CD4-positive, alpha-beta T cell treated with Interleukin-4 for 1 hour (primary cell): ENCODE results near the gene GRIP1.
"Not testable (repeated sequence)": the region's sequence is repeated elsewhere in the genome, so short reads cannot be mapped to it uniquely, and the experiment has no call there.

Source experiments
- DNase-seq, 2 donors: peaks; one replicate each; pipeline ENCODE4 v3.0.0-alpha.2; 2020 to 2022

Gene GRIP1

DNA sequence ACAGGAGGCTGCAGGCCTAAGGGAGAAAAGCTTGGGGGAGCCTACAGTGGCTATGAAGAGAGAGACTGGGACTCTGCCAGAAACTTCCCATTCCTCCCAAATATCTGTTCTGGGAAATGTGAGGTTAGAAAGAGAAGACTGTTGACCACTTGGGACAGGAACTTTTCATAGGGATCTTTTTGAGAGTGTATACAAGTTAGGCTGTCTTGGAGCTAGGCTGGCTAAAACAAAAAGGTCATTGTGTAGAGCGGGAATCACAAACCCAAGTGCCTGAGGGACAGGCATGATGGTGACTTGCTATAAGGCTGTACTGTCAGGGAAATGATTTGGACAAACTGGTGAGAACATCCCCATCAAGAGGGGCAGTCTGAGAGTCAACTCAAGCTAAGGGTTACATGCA is 175.1 kb downstream of the GRIP1 start:
- no peak for DNase-seq

DNA sequence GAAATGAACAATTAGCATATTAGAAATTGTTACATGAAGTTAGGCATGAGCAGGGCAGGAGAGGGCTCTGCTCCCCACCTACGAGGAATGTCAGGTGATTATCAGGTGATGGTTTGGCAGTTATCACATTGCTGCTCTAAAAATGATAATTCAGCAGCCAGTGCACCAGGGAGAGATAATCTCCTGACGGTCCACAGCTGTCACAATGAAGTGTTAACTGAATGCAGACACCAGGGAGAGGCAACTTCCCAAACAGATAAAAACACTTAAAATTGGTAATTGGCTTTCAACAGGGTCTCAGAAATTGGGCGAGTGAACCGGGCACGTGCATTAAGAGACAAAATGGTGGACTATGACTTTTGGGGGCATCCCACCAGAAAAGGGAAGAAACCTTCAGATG is 176.0 kb downstream of the GRIP1 start:
- no peak for DNase-seq

DNA sequence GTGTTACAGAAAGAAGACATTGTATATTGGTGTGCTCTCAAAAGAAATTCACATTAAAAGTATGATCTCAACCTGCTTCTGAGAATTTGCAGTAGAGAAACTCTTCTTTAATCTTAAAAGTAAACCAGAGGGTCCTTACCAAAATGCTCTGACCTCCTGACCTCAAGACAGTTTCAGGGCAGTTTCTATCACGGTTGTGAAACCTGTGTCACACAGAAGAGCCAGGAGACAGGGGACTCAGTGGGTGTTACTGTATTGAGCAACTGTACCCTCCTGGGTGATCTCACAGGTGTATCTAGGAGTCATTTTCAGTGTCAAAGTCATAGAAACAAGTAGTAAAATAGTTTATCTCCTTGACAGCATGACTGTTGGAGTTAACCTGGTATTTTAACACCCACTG is 178.0 kb downstream of the GRIP1 start:
- DNase-seq = no peak

DNA sequence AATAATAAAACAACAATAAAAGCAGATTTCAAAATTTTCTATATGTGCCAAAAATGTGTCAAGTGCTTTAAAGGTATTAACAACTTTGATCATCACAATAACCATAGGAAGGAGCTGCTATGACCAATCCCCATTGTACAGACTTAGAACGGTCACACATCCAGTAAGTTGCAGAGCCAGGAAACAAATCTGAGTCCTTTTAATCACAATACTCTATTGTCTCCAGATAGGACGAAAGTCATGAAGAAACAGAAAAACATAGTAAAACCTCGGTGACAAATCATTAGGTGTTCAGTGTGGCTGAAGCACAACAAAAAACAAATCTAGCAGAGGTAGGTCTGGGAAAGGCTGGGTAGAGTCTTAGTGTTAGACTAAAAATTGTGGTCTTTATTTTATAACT is 178.8 kb downstream of the GRIP1 start:
- no peak for DNase-seq

DNA sequence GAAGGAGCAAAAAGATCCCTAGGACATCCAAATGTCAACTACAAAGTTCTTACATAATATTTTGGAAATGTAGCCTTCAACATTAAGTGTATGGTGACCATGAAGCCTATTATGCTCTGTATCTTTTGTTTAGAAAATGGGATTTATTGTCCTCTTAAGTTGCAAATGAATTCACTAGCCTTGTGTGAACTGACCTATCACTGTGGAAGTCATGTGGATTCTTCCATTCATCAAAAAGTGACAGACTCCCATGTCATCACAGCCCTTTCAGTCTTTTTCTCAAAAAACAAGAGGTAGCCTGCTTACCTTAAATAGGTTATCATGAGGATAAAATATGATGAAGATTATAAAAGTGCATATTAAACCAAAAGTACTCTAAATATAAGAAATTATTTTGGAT is 179.9 kb downstream of the GRIP1 start:
- DNase-seq = no peak

DNA sequence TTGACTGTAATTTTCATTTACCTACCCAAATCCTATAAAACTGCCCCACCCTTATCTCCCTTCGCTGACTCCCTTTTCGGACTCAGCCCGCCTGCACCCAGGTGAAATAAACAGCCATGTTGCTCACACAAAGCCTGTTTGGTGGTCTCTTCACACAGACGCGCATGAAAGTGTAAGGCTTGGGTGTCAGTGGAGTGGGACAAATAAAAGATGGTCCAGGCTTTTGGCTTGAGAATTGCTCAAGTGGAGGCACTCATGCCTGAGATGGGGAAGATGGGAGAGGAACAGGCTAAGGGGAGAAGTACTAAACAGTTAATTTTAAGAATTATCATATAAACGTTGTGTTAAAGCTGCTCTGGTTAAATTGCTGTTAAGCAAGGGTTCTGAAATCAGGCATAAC is 180.8 kb downstream of the GRIP1 start:
- DNase-seq = not testable (repeated sequence)

DNA sequence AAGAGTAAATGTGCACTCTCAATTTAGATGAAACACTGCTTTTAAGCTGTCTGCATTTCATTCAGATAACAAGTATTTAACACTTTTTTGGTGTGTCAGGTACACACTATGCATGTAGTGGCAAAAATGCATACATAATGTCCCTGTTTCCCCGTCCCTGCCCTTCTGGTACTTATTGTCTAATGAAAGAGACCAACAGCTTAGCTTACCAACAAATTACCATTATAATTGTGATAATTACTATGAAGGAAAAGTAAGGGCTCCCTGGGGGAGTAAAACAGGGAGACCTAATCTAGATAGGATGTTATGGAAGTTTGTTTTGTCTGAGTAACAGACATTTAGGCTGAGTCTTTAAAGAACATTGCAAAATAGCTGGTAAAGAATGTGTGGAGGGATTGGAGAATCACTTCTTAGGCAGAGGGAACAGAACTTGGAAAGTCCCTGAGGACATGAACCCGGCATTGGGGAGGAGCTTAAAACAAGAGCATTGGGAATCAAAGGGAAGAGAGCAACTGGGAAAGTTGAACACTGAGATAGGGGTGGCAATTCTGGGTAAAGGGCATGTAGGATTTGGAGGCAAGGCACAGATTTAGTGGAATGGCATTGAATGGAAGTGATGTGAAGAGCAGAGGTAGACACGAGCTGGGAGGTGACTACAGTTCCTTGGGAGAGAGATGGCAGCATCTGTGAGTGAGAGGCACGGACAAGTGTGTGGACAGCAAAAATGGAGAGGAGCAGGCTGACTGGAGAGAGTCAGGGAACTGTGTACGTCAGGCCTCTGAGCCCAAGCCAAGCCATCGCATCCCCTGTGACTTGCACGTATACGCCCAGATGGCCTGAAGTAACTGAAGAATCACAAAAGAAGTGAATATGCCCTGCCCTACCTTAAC is 181.6 kb downstream of the GRIP1 start:
- DNase-seq = no peak

DNA sequence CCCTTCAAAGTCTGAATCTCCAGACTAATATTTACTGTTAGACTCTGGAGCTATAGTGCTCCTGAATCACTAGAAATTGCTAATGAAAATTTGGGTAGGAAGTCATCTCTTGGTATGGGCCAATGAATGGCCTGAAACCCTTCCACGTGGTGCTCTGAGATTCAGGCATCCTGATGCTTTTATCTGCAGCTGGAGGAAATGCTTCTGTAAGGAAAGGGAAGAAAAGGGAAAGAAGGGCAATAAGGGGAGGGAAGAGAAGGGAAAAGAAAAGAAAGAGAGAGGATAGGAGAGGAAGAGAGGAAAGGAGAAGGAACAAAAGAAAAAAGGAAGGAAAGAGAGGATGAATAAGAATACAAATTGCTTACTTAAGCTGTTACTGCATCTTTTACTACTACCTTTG is 182.3 kb downstream of the GRIP1 start:
- no peak for DNase-seq

DNA sequence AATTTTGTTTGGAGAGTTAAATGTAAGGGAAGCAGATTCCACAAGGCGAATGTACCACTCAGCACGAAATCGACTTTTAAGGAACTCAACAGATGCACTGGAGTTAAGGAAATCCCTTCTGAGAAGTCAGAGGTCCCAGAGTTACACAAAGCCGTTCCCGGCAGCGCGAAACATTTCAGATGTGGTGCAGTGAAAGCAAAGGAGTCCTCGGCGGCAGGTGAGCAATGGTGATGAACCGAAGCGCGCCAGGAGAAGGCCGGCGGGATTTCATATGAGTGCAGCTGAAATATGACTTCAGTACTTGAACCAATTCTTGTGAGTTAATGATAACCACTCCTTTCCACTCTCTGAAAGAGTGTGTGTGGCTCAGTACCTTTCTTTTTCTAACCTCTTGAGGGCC is 183.2 kb downstream of the GRIP1 start:
- no peak for DNase-seq

DNA sequence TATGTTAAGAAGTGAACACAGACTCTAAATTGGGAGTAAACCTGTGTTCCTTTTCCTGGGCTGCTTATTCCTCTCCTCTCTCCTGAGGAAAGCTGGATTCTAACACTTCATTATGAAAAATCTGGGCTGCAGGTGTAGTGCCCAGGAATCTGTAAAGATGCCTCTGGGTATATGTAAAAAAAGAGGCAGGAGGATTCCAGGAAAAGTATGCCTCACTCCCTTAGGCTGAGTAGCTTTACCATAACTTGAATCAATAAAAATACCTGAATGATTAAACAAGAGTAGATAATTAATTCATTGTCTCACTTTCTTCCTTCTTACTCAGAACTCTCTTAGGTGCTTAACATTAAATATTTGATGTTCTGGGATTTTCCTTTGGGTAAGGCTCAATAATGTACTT is 185.1 kb downstream of the GRIP1 start:
- no peak for DNase-seq

DNA sequence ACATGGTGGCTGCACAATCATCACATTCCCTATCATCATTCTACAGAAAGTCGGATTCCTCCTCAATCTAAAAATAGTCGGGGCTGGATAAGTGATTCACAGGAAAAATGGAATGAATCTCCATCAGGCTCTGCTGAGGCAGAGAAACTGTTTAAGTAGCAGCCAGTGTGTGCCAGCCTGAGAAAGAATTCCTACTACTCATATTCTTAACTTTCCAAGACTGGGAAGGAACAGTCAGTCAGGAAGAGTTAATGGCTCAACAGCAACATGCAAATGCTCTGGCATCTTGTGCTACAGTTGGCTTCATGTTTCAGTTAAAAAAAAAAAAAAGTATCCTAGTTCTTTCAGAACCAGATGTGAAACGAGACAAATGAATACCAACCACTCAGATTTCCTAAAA is 187.0 kb downstream of the GRIP1 start:
- no peak for DNase-seq

DNA sequence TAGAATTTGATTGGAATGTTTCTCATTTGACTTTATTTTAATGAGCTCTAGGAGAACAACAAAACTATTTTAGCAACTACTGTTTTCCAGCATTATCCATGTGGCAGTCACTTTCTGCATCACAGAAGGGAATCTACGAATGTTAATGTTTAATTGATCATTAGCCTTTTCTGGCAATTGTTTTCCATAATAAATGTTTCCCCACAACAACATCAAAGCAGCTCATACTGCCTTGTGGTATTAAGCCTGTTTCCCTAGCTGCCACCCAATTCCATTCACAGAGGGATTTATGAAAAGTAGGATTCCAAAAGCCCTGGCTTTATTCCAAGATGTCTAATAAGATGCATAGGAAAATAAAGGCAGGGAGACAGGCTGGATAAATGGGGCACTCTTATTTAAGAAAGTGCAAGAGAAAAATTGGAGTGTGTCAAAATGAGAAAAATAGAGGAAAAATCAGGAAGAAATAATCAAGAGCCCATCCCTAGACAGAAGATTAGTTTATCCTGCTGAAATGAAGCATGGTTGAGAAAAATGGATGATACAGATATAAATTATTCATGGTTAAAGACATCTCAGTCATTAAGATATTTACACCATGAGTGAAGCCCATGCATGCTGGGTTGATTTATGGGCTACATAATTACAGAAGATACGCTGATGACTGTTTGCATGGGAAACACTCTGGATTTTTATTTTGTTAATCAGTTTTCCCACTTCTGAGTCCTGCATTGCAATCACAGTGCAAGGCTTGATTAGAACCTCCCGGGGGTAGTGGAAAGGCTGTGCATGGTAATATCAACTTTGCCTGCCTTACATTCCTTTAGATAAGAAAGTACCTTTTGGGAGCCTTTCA is 196.3 kb downstream of the GRIP1 start:
- no peak for DNase-seq

DNA sequence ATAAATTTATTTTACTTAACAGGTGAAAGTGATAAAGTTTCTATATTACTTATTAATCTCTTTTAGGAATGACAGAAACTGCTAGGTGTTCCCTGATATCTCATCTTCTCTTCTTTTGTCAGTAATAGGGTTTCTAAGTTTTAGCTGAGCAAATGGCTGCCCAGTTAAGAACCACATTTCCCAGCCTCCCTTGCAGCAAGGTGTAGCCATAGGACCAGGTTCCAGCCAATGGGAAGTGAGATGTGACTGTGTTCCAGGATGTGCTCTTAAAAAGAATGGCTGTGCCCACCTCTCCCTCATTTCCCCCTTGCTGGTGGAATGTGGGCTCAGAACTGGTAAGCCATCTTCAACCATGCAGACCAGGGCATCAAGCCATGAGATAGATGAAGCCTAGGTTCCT is 210.9 kb downstream of the GRIP1 start:
- no peak for DNase-seq

DNA sequence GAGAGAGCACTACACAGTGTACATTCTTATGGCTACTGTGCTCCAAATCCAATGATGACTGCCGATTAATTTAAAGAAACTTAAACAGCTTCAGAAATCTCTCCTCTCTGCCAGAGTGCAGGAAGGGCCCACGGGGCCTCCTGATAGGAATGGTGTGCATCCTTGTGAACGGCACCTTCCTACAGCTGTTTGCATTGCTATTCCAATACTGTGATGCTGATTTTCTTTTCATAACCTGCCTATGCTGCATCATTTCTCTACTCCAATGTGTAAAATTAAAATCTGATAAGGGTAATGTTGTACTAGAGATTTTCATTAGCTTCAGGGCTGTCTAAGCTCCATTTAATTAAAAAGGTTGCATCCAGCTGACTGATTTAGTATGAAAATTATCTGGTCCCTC is 217.5 kb downstream of the GRIP1 start:
- DNase-seq = no peak

DNA sequence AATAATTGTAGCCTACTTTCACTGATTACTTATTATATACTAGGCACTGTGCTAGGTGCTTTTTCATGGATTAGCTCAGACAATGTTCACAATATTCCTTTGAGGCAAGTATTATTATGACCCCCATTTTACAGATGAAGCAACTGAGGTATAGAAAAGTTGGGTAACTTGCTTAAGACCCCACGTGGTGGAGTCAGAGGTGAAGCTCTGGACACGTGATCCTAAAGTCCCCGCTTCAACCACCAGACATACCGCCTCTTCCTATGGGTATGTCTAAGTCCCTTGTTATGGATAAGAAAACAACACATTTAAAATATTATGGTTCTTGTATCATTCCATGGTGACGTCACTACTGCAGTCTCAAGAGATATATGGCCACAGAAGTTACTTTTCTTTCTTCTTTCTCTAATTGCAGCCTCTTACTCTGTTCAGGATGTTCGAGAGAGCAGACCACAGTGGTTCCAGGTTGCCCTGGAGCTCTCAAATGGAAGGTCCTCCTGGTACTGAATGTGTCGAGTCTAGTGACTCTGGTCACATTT is 218.9 kb downstream of the GRIP1 start:
- DNase-seq = no peak

DNA sequence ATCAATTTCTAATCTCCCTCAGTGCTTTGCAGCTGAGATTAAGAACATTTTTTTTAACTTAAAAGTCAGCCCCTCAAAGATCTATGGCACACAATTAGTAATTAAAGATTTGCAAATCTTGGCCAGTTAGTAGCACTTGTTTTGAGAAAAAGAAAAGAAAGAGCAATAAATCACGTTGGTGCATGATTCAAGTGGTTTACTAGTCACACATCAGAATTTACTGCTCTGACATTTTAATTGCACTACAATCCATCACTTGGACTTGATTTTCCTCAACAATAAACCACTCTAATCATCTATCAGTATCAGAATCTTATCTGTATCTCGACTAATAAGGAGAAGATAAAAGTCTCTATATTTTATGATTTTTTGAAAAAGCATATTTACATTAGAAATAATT is 222.3 kb downstream of the GRIP1 start:
- no peak for DNase-seq

DNA sequence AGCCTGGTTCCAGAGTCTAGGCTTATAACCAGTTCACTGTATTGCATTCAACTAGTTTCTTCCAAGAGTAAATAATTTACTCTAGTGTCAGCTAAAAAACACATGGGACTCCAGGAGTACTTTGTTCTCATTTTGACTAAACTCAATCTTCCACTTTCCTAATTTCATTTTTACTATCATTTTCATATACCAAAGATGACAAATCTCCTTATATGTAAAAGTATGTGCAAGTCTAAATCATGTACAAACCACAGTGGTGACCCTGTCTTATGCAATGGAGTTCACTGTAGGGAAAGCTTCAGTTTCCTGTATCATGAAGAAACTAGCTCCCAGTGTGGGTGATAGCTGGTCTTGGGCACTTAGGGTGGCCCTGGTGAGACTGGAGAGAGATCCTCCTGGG is 225.0 kb downstream of the GRIP1 start:
- no peak for DNase-seq

DNA sequence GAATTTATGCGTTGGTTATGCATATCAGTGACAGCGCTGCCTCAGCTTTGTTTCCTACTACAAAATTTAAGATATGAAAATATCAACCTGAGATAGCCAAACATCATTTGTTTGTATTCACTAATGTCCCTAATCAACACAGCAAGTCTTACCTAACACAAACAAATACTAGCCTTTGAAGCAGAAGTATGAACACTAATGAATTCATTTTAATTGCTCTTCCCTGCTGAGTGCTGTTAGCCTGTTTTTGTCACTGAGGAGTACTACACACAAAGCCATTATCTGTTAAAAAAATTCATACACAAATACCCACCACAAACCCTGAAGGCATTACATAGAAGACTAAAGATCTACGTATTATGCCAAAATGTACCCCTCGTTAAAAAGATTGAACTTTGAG is 225.8 kb downstream of the GRIP1 start:
- DNase-seq = no peak

DNA sequence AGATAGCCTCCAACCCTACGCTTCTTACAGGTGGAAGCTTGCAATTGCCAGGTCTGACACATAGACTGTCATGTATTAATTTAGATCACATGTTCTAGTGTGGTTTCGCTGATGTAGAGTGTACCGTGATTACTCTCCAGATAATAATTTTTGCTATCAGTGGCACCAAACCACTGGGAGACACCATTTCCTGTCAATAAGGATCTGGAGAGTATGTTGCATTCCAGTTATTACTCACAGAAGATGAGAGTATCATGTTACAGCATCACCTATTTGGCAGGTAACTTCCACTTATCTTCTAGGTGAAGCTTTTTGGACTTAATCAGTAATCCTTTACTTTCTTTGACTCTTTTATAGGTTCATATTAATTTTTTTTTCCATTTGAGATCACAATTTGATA is 229.3 kb downstream of the GRIP1 start:
- no peak for DNase-seq

DNA sequence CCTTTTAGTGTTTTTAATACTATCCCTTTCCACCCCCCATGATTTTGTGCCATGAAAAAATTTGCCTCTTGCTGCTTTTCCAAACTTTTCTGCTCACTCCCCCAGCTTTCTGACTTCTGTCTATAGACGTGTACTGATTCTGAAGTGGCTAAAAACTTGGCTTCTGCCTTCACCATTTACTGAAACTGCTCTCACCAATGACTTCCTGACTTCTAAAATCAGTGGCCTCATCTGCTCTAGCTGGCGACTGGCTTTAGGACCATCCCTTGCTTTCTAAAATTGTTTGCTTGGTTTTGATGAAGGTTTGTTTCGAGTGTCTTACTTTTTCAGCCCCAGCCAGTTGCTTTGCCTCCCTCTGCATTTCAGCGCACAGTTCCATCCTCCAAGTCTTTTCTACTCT is 231.2 kb downstream of the GRIP1 start:
- no peak for DNase-seq

DNA sequence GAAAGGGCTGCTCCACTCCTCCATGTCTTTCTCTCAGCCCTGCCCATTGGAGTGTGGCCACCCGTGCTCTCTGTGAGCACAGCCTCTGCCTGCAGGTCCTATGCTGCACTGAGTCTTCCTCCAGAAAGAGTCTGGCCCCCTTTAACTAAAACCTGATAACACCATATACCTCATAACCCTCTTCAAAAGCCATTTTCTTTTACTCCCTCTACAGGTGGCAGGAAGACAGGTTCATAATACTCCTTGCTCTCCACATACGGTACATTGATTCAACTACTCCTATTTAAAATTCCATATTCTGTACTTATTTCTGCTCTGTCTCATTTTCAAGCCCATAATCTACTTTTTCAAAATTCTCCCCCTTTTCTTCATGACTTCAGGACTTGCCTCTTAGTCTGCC is 232.6 kb downstream of the GRIP1 start:
- no peak for DNase-seq

DNA sequence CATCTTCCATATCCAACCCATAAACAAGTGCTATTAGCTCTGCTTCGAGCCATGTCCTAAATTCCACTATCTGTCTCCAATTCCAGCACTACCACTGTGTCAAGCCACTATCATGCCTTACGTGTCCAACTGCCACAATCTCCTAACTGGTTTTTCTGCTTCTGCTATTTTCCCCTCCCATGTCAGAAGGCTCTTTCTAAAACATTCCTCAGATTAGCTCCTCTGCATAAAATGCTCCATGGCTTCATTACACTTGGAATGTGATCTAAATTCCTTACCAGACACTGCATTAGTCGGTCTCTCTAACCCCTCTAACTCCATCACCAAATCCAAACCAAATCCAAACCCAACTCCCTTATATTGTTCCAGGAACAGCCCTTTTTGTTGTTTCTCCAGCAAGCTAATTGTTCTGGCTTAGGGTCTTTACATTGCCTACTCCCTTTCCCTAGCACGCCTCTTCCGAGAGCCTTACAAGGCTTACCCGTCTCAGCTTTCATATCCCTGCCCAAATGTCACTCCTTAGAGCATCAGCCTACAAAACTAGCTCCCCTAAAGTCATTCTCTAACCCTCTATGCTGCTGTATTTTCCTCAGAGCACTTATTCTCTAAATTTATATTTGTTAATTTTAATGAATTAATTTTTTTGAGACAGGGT is 236.8 kb downstream of the GRIP1 start:
- DNase-seq = no peak

DNA sequence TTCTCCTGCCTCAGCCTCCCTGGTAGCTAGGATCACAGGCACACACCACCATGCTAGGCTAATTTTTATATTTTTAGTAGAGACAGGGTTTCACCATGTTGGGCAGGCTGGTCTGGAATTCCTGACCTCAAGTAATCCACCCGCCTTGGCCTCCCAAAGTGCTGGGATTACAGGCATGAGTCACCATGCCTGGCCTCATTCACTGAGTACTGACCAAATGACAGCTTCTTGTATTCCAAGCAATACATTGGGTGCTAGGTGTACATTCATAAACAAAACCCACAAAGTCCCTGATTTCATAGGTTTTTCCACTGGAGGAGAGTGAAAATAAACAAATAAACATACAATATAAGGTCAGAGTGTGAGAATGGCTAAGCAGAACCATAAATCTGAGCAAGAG is 240.3 kb downstream of the GRIP1 start:
- no peak for DNase-seq
